Fibroblast of skin of abdomen (primary cell): ENCODE measurements around the gene CCDC32. TPM values are rescaled to one million over a fixed set of nuclear protein-coding genes. Genes with fewer than 3 reads are reported as not detected.
"Not testable (repeated sequence)": the region's sequence is repeated elsewhere in the genome, so short reads cannot be mapped to it uniquely, and the experiment has no call there.

Source experiments
- DNase-seq: peaks from one replicate; pipeline ENCODE4 v3.0.0-alpha.2; 2013
- polyA plus RNA-seq, 2 experiments: library from polyadenylated mRNA; unstranded; fragments of 120-200 nt; gene quantifications; one replicate each; pipeline ENCODE4 v1.2.1, GENCODE V29; 2013; ENCODE audit not compliant: insufficient read length in 2 of 2

Gene CCDC32
- polyA plus RNA-seq (2013, experiment 1 of 2; ENCODE audit: insufficient read length), result 13.0 TPM
- 12.5 TPM for polyA plus RNA-seq (2013, experiment 2 of 2; ENCODE audit: insufficient read length)

- peak; percentile 98 for DNase-seq
These were observed at the start of gene CCDC32 for GRCh38 chr15:40564591-40565332. TSS of gene CCDC32 (minus strand) at chr15:40565042. CDS start at chr15:40563015, 2,027 bp downstream.

- no peak for DNase-seq
These were observed 48.2 kb upstream of the CCDC32 start for GRCh38 chr15:40613080-40613479.

DNA sequence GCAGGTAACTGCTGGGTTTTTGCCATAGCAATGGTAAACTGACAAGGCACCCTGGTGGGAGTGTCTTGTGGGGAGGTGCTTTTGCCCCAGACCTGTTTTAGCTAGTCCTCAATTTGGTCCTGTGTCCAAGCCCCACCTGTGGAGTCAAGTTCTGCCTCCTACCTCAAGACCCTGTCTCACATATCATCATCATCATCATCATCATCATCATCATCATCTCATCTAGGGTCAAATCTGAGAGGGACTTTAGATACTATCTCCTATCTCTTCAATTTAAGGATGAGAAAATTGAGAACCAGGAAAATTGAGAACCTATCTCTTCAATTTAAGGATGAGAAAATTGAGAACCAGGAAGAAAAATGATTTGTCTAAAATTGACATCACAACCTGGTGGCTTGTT is 39.1 kb upstream of the CCDC32 start:
- no peak for DNase-seq

DNA sequence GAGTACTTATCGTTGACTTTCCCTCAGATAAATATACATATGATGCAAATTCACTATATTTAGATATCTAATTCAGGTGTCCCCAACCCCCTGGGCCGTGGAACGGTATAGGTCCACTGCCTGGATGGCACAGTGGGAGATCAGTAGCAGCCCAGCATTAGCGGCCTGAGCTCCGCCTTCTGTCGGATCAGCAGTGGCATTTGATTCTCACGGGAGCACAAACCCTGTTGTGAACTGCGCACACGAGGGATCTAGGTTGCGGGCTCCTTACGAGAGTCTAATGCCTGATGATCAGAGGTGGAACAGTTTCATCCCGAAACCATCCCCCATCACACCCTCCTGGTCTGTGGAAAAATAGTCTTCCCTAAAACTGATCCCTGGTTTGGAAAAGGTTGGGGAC is 36.1 kb upstream of the CCDC32 start:
- DNase-seq, result no peak

- no peak for DNase-seq
These were observed 33.8 kb upstream of the CCDC32 start for GRCh38 chr15:40598672-40599071.

DNA sequence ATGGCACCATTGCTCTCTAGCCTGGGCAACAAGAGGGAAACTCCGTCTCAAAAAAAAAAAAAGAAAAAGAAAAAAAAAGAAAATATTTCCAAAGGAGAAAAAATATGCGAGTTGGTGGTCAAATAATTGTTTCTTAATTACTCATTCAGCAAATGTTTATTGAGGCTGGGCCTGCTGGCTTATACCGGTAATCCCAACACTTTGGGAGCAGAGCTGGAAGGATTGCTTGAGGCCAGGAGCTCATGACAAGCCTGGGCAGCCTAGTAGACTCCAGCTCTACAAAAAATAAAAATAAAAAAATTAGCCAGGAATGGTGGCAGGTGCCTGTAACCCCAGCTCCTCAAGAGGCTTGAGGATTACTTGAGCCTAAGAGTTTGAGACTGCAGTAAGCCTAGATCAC is 33.3 kb upstream of the CCDC32 start:
- peak; percentile 21 for DNase-seq

DNA sequence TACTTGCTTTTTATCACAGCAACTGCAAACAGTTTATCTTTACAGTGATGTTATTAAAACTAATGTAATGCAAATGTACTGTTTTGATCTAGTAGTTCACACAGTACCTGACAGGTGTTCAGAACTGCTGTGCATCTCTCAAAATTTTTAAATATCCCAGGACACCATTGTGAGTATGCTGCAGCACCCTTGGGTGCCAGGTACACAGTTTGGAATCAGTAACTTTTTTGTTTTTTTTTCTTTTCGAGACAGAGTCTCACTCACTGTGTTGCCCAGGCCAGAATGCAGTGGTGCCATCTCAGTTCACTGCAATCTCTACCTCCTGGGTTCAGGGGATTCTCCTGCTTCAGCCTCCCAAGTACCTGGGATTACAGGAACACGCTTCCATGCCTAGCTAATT is 32.2 kb upstream of the CCDC32 start:
- DNase-seq, result no peak

- DNase-seq, result no peak
These were observed 30.9 kb upstream of the CCDC32 start for GRCh38 chr15:40595773-40596172.

GRCh38 chr15:40595219-40595618 is 30.4 kb upstream of the CCDC32 start:
- no peak for DNase-seq

GRCh38 chr15:40594429-40594836 is 29.6 kb upstream of the CCDC32 start:
- DNase-seq, result no peak

DNA sequence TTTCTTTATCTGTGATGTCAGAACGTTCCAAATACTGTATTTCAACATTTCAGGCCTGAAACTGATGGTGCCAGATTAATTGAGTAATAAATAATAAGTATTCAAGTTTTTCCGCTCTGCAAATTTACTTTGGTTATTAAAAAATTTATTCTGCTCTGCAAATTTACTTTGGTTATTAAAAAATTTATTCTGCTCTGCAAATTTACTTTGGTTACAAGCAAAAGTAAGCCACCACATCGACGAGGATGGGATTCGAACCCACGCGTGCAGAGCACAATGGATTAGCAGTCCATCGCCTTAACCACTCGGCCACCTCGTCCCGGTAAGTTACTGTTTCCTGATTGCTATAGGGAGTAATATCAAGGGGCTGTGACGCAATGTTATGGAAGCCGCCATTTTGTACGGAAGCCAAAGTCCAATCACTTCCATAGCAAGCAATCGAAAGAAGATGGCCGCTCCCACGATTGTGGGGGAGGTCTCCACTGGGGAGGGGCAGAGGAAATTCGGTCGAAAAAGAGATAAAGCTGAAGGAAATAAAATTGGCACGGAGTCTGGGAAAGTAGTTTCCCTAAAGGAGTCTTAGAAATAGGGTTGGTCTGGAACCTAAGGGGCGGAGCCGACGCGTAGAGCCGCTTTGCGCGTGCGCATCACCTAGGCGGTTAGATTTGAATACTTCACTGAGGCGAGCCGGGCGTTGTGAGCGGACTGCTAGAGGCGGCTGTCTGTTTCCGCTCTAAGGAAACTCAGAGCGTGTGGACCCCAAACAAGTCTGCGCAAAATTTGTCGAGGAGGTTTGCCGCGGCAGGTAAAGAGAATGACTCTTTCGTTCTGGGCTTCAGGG is 29.0 kb upstream of the CCDC32 start, which contains the start of gene KNL1:
KNL1 (plus strand) TSS at position 662 of the 841 bp plus-strand sequence. CDS start 8,683 bp downstream, outside the sequence.
- DNase-seq, result peak; percentile 94

DNA sequence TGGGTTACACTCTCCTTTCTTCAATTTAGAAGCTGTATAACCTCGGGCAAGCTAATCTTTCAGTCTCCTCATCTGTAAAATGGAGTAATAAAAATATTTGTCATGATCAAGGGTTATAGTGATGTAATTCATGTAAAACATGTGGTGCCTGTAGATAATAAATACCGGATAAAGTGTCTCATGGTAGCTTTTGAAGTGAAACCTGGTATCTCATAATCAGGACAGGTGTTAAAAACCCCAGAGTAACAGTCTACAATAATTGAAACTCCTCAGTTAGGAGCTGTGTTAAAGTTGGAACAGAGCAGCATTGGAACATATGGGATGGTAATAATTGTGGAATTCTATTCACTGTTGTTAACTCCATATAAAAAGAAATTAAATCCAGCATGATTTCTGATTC is 28.3 kb upstream of the CCDC32 start:
- DNase-seq, result no peak

DNA sequence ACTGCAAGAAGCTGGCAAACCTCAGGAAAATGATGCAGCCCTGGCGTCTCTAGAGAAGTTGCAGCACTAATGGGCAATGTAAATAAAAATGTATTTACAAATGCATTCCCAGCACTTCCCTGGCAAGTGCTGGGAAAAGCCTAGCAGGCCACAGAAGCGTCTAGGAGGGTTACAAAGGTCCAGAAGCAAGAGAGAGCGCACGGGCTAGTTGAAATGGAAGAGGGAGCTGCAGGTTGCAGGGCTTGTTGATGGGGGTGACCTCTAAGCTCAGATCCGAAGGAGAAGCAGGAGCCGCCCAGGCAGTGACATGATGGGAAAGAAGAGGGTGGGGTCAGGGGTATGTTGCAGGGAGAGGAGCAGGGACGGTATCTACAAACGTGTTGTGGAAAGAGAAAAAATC is 26.5 kb upstream of the CCDC32 start:
- DNase-seq, result no peak

- DNase-seq, result no peak
These were observed 25.8 kb upstream of the CCDC32 start for GRCh38 chr15:40590667-40591050.

DNA sequence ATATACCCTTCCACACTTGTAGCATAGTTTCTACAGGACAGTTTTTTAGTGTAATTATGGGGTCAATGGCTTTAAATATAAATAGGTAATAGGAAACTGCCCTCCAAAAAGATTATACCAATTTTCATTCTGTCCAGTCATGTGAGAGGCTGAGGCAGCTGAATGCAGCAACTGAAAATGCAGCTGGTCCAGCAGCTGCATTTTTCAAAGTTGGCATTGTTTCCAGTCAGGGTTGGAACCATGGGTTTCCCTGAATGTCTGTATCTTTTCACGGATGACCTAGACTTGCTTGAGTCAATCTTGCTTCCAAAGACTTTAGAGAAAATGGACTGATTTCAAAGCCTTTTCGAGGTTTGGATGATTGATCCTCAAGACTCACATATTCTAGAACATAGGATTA is 19.3 kb upstream of the CCDC32 start:
- no peak for DNase-seq

GRCh38 chr15:40582726-40583246 is 17.9 kb upstream of the CCDC32 start:
- DNase-seq, result no peak

DNA sequence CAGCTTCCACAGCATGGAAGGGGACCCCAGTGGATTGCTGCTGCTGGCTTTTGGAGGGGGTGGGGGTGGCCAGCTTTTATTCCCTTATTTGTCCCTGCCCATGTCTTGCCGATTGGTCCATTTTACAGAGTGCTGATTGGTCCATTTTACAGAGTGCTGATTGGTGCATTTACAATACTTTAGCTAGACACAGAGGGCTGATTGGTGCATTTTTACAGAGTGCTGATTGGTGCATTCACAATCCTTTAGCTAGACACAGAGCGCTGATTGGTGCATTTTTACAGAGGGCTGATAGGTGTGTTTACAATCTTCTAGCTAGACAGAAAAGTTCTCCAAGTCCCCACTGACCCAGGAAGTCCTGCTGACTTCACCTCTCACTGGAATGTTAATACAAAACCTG is 17.0 kb upstream of the CCDC32 start:
- DNase-seq, result not testable (repeated sequence)

GRCh38 chr15:40578892-40579291 is 14.1 kb upstream of the CCDC32 start:
- no peak for DNase-seq

DNA sequence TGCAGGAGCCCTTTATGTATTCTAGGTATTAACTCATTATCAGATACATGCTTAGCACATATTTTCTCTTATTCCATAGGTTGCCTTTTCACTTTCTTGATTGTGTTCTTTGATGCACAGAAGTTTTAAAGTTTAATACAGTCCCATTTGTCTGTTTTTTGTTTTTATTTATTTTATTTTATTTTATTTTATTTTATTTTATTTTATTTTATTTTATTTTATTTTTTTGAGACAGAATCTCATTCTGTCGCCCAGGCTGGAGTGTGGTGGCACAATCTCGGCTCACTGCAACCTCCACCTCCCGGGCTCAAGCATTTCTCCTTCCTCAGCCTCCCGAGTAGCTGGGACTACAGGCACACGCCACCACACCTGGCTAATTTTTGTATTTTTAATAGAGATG is 12.1 kb upstream of the CCDC32 start:
- not testable (repeated sequence) for DNase-seq

- no peak for DNase-seq
These were observed 10.3 kb upstream of the CCDC32 start for GRCh38 chr15:40575113-40575512.

GRCh38 chr15:40569129-40569953 is 4.5 kb upstream of the CCDC32 start, which contains the start of gene RPUSD2:
TSS of gene RPUSD2 (plus strand) at chr15:40569299. CDS start at chr15:40569338, 39 bp downstream.
- DNase-seq, result peak; percentile 92

GRCh38 chr15:40567111-40567510 is 2.3 kb upstream of the CCDC32 start:
- no peak for DNase-seq
